Prostate gland (tissue), 2 donors: ENCODE results near the gene MTARC1.

ENCODE experiments used
- POLR2AphosphoS5 ChIP-seq: sonication (generic); formaldehyde crosslinking; IDR thresholded peaks from one replicate; pipeline ENCODE4 v1.6.1; 2017; ENCODE audit warnings: antibody characterized with exemption
- TF ChIP-seq, protein P1 (sequence below), 4 experiments: fragments of 200-600 bp in 2 of 4; fragments of 450-650 bp in 2 of 4; sonication (generic) in 2 of 4; IDR thresholded peaks; 1 replicate in 3 of 4; 2 replicates in 1 of 4; pipeline ENCODE4 v1.5.1; 2016 to 2019; ENCODE audit warnings: antibody characterized with exemption in 4 of 4, mild to moderate bottlenecking in 2 of 4, moderate library complexity in 2 of 4

DNA sequence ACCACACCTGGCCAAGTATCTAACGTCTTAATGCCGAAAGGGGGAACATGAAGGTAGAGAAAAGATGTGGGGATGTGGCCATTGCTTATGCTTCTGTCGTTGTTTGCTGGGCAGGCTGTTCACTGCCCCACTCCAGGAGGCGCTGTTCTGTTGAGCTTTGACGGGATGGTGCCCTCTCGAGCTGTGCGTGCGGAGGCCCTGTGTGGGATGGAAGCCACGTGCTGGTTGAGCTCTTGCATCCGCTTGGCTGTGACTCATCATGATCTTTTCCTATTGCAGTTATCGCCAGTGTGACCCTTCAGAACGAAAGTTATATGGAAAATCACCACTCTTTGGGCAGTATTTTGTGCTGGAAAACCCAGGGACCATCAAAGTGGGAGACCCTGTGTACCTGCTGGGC is 26.3 kb downstream of the MTARC1 start:
- TF ChIP-seq, protein P1, sequence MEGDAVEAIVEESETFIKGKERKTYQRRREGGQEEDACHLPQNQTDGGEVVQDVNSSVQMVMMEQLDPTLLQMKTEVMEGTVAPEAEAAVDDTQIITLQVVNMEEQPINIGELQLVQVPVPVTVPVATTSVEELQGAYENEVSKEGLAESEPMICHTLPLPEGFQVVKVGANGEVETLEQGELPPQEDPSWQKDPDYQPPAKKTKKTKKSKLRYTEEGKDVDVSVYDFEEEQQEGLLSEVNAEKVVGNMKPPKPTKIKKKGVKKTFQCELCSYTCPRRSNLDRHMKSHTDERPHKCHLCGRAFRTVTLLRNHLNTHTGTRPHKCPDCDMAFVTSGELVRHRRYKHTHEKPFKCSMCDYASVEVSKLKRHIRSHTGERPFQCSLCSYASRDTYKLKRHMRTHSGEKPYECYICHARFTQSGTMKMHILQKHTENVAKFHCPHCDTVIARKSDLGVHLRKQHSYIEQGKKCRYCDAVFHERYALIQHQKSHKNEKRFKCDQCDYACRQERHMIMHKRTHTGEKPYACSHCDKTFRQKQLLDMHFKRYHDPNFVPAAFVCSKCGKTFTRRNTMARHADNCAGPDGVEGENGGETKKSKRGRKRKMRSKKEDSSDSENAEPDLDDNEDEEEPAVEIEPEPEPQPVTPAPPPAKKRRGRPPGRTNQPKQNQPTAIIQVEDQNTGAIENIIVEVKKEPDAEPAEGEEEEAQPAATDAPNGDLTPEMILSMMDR (IDR thresholded peaks at IDR 0.05), result no peak
- no peak for TF ChIP-seq POLR2AphosphoS5
